ENCODE measurements around the gene DYTN.

The DYTN gene

GRCh38 chr2:206641226-206641625 lies 77.0 kb downstream of the DYTN start:
- H3K4me3 ChIP-seq (ENCODE audit: low read length): no peak overlapping the region
- no peak for DNase-seq (ENCODE audit: low read depth)
- no peak for TF ChIP-seq CTCF (IDR thresholded peaks at IDR 0.05; ENCODE audit: insufficient read depth, low read depth, low read length, missing control alignments)

- no peak overlapping the region for H3K4me3 ChIP-seq (ENCODE audit: low read length)
- DNase-seq (ENCODE audit: low read depth): no peak
- TF ChIP-seq CTCF (IDR thresholded peaks at IDR 0.05; ENCODE audit: insufficient read depth, low read depth, low read length, missing control alignments): no peak
Measured at GRCh38 chr2:206639636-206640035, 78.6 kb downstream of the DYTN start.

- no peak for DNase-seq (ENCODE audit: low read depth)
- TF ChIP-seq CTCF (IDR thresholded peaks at IDR 0.05; ENCODE audit: insufficient read depth, low read depth, low read length, missing control alignments): no peak
- H3K4me3 ChIP-seq (ENCODE audit: low read length): no peak overlapping the region
Measured at GRCh38 chr2:206635015-206635414, 83.2 kb downstream of the DYTN start.

- H3K4me3 ChIP-seq (ENCODE audit: low read length): no peak overlapping the region
- DNase-seq (ENCODE audit: low read depth): no peak
- no peak for TF ChIP-seq CTCF (IDR thresholded peaks at IDR 0.05; ENCODE audit: insufficient read depth, low read depth, low read length, missing control alignments)
Measured at GRCh38 chr2:206631340-206631739, 86.9 kb downstream of the DYTN start.

- no peak overlapping the region for H3K4me3 ChIP-seq (ENCODE audit: low read length)
- no peak for DNase-seq (ENCODE audit: low read depth)
- TF ChIP-seq CTCF (IDR thresholded peaks at IDR 0.05; ENCODE audit: insufficient read depth, low read depth, low read length, missing control alignments): no peak
Measured at GRCh38 chr2:206627632-206628031, 90.6 kb downstream of the DYTN start.

GRCh38 chr2:206626108-206626507 lies 92.1 kb downstream of the DYTN start:
- no peak for TF ChIP-seq CTCF (IDR thresholded peaks at IDR 0.05; ENCODE audit: insufficient read depth, low read depth, low read length, missing control alignments)
- no peak overlapping the region for H3K4me3 ChIP-seq (ENCODE audit: low read length)
- no peak for DNase-seq (ENCODE audit: low read depth)

- no peak for DNase-seq (ENCODE audit: low read depth)
Measured at GRCh38 chr2:206619011-206619410, 99.2 kb downstream of the DYTN start.

More at GRCh38 chr2:206619011-206619410, 99.2 kb downstream of the DYTN start:
- H3K4me3 ChIP-seq (ENCODE audit: low read length): no peak overlapping the region
- TF ChIP-seq CTCF (IDR thresholded peaks at IDR 0.05; ENCODE audit: insufficient read depth, low read depth, low read length, missing control alignments): no peak
